Stimulated activated CD8-positive, alpha-beta memory T cell treated with anti-CD3 and anti-CD28 coated beads, Interleukin-2, amount 100 ng/mL, for 1 hour (primary cell): ENCODE measurements around the gene IKBIP.
"Not testable (repeated sequence)": the region's sequence is repeated elsewhere in the genome, so short reads cannot be mapped to it uniquely, and the experiment has no call there.

Experiments used
- DNase-seq, 2 donors: peaks; one replicate each; pipeline ENCODE4 v3.0.0-alpha.2; 2020; ENCODE audit warnings: low read depth in 2 of 2

IKBIP gene

GRCh38 chr12:98576795-98577194, 67.8 kb downstream of the IKBIP start:
- not testable (repeated sequence) for DNase-seq

GRCh38 chr12:98575013-98575412, 69.6 kb downstream of the IKBIP start:
- DNase-seq, result no peak
